ENCODE data around the gene PLA2G6.

The PLA2G6 gene

GRCh38 chr22:38129856-38130255 lies 51.8 kb downstream of the PLA2G6 start:
- intact Hi-C loops (cut with DNase I; ENCODE audit: low total_unique reads), result no loop called here
- Histone ChIP-seq H3K27me3 (no peaks in the 10 kb centered on the region), H3K4me1 (peaks cover 0 to 10% (median 0%) of the 10 kb centered on the region in 4 donors), H3K27ac (no peak overlapping the region), H3K9me3 (no peaks in the 10 kb centered on the region), H3K36me3 (peaks cover 0 to 78% (median 12%) of the 10 kb centered on the region in 3 donors), H3K4me3 (no peak overlapping the region)
- TF ChIP-seq, protein P1, sequence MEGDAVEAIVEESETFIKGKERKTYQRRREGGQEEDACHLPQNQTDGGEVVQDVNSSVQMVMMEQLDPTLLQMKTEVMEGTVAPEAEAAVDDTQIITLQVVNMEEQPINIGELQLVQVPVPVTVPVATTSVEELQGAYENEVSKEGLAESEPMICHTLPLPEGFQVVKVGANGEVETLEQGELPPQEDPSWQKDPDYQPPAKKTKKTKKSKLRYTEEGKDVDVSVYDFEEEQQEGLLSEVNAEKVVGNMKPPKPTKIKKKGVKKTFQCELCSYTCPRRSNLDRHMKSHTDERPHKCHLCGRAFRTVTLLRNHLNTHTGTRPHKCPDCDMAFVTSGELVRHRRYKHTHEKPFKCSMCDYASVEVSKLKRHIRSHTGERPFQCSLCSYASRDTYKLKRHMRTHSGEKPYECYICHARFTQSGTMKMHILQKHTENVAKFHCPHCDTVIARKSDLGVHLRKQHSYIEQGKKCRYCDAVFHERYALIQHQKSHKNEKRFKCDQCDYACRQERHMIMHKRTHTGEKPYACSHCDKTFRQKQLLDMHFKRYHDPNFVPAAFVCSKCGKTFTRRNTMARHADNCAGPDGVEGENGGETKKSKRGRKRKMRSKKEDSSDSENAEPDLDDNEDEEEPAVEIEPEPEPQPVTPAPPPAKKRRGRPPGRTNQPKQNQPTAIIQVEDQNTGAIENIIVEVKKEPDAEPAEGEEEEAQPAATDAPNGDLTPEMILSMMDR (IDR thresholded peaks at IDR 0.05), result no peak
- DNase-seq, result no peak

DNA sequence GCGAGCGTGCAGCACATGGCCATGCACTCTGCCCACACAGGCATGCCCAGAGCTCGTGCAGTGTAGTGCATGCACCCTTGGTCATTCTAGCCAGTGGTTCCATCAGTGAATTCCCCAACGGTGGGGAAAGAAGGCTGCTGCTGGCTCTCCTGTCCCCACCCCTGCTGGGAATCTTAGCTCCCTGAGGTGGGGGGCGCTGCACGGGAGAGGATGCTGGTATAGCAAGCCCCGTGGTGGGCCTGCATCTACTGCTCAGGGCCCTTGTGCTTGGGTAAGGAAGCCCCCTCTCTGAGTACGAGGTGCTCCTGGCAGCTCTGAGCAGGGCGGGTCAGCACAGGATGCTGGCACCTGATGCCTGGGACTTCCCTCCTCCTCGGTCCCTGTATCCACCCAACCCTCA lies 52.6 kb downstream of the PLA2G6 start:
- TF ChIP-seq, protein P1 (IDR thresholded peaks at IDR 0.05), result no peak
- Histone ChIP-seq H3K9me3 (no peaks in the 10 kb centered on the region), H3K4me3 (no peak overlapping the region), H3K27me3 (no peaks in the 10 kb centered on the region), H3K4me1 (peaks cover 0 to 10% (median 0%) of the 10 kb centered on the region in 4 donors), H3K27ac (no peak overlapping the region), H3K36me3 (peaks cover 0 to 71% (median 7%) of the 10 kb centered on the region in 3 donors)
- intact Hi-C loops (cut with DNase I; ENCODE audit: low total_unique reads), result no loop called here
- no peak for DNase-seq

DNA sequence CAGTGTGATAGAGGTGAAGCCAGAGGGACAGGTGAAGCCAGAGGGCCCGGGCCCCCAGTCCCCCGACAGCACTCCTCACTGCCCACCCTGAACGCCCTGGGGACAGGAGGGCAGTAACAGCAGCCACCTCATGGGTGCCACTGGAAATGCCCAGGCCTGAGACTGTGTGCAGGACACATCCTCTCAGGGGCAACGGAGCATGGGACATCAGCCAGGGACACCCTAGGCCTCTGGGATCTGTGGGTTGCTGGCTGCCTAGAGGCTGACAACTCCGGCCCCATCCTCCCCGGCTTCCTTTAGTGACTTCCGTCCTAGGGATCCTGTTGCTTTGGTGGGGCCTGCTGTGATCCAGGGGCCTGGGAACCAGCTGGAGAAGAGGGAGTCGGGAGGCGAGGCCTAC lies 53.8 kb downstream of the PLA2G6 start:
- no peaks in the 10 kb centered on the region for H3K27me3 ChIP-seq
- peaks cover 0 to 60% (median 7%) of the 10 kb centered on the region in 3 donors for H3K36me3 ChIP-seq
- TF ChIP-seq, protein P1 (IDR thresholded peaks at IDR 0.05), result no peak
- H3K9me3 ChIP-seq, result no peaks in the 10 kb centered on the region
- DNase-seq, result no peak
- H3K4me3 ChIP-seq, result no peak overlapping the region
- no peak overlapping the region for H3K27ac ChIP-seq
- peaks cover 0 to 10% (median 0%) of the 10 kb centered on the region in 4 donors for H3K4me1 ChIP-seq
- intact Hi-C loops (cut with DNase I; ENCODE audit: low total_unique reads), result no loop called here

GRCh38 chr22:38126928-38127668 lies 54.5 kb downstream of the PLA2G6 start:
- TF ChIP-seq, protein P1 (IDR thresholded peaks at IDR 0.05), result no peak
- intact Hi-C loops (cut with DNase I; ENCODE audit: low total_unique reads), result no loop called here
- DNase-seq, result no peak

DNA sequence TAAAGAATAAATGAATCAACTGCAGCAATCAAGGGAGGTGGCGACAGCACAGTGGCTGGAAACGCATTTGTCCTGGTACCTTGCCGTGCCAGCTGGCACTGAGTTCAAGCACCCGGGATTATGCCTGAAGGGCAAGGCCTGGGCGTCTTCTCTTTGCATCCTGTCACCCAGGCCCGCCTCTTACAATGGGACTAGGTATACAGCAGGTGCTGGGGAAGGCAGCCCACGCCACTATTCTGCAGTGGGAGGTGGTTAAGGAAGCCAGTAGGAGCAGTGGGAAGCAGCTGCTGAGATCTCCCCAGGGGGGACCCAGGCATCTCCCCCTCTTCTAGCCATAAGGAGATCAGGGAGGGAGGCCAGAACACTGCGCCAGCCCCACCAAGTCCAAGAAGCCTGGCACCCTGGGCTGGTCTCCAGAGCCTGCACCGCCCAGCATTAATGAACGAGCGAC lies 55.9 kb downstream of the PLA2G6 start:
- DNase-seq, result no peak
- Histone ChIP-seq H3K36me3 (peaks cover 0 to 45% (median 7%) of the 10 kb centered on the region in 3 donors), H3K27ac (no peak overlapping the region)

More at GRCh38 chr22:38126928-38127668, 54.5 kb downstream of the PLA2G6 start:
- Histone ChIP-seq H3K9me3 (no peaks in the 10 kb centered on the region), H3K4me3 (no peak overlapping the region), H3K36me3 (peaks cover 0 to 52% (median 7%) of the 10 kb centered on the region in 3 donors), H3K4me1 (peaks cover 0 to 10% (median 0%) of the 10 kb centered on the region in 4 donors), H3K27me3 (no peaks in the 10 kb centered on the region), H3K27ac (no peak overlapping the region)

More for the DNA sequence above, 55.9 kb downstream of the PLA2G6 start:
- TF ChIP-seq, protein P1 (IDR thresholded peaks at IDR 0.05), result no peak
- Histone ChIP-seq H3K9me3 (no peaks in the 10 kb centered on the region), H3K4me3 (no peak overlapping the region), H3K27me3 (no peaks in the 10 kb centered on the region), H3K4me1 (no peaks in the 10 kb centered on the region)
- intact Hi-C loops (cut with DNase I; ENCODE audit: low total_unique reads), result no loop called here
